ENCODE data around the gene GARS1.

The GARS1 gene, protein sequence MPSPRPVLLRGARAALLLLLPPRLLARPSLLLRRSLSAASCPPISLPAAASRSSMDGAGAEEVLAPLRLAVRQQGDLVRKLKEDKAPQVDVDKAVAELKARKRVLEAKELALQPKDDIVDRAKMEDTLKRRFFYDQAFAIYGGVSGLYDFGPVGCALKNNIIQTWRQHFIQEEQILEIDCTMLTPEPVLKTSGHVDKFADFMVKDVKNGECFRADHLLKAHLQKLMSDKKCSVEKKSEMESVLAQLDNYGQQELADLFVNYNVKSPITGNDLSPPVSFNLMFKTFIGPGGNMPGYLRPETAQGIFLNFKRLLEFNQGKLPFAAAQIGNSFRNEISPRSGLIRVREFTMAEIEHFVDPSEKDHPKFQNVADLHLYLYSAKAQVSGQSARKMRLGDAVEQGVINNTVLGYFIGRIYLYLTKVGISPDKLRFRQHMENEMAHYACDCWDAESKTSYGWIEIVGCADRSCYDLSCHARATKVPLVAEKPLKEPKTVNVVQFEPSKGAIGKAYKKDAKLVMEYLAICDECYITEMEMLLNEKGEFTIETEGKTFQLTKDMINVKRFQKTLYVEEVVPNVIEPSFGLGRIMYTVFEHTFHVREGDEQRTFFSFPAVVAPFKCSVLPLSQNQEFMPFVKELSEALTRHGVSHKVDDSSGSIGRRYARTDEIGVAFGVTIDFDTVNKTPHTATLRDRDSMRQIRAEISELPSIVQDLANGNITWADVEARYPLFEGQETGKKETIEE

DNA sequence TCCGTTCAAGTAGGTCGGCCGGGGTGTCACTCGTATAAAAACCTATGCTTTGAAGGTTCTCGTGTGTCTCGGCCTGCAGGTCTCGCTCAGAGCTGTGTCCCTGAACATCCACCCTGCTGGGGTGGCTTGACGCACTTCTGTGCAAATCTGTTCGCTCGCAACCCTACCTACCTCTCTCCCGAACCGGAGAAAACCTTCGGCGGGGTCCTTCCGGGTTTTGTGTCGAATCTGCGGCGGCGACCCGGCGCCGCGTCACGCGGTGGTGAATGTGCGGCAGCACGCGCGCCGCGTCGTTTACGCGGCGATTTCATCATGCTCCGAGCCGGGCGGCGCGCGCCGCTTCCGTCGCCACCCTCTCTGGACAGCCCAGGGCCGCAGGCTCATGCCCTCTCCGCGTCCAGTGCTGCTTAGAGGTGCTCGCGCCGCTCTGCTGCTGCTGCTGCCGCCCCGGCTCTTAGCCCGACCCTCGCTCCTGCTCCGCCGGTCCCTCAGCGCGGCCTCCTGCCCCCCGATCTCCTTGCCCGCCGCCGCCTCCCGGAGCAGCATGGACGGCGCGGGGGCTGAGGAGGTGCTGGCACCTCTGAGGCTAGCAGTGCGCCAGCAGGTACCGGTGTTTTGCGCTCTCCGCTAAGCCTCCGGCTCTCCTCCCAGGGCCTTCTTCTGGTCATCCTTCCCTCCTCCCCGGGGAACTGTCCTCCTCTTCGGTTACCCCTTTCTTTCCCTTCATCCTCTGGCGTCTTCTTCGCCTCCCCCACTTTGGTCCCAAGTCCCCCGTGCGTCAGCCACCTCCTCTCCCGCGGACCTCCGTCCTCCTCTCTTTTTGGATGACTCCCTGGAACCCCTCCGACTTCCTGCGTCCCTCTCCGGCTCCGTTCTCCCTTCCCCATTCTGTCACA is at the start of gene GARS1:
TSS of gene GARS1 (plus strand) at position 339 of the 896 bp plus-strand sequence. CDS start at position 383, 44 bp downstream.
- FAIRE-seq (peak; percentile 11), DNase-seq (ENCODE audit: insufficient read length, low spot score) (peak; percentile 78)

DNA sequence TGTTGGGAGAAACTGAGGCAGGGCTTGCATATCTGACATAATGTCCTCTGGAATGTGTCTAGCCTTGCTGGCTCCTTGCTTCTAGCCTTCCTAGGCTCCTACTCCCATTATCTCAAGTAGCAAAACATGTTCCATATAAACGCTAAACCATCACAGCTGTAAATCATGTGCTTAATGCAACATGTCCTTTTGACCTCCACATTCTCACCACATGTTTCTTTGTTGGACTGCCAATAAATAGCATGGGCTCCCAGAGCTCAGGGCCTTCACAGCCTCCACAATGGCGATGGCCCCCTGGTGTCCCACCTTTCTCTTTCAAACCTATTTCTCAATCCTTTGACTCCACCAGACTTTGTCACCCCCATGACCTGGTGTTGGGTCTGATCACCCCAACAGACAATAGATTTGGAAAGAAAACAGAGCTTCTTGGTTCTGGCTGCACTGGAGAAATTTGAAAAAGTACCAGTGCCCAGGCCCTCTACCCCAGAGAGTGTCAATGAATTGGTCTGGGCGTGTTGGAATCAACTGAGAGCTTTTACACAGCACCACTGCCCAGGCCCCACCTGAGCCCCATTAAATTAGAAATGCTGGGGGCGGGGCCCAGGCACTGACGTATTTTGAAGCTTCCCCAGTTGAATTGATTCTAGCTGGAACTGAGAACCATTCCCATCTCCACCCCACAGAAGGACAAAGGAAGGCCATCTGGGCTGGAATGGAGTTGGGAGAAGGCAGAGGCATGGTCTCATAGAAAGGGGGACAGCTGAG is 48.7 kb upstream of the GARS1 start:
- FAIRE-seq, result no peak

DNA sequence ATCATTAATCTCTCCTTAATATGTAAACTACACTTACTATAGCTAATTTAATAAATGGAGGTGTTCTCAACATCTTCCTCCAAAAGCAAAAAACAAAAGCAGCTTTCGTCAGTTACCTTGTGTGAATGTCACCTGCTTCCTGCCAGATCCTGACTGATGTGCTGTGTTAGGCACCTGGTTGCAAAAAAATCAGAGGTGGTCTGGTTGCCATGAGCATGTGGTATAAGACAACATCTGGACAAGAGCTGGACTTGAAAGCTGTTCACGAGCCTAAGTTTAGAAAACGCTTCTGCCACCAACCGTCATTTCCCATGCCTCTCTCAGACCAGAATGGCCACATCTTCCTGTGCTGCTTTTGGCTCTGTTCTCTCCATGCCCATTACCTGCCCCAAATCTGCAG is 48.1 kb upstream of the GARS1 start:
- DNase-seq (ENCODE audit: insufficient read length, low spot score), result no peak
- FAIRE-seq, result no peak

More for the DNA sequence above, 48.7 kb upstream of the GARS1 start:
- DNase-seq (ENCODE audit: insufficient read length, low spot score), result no peak

DNA sequence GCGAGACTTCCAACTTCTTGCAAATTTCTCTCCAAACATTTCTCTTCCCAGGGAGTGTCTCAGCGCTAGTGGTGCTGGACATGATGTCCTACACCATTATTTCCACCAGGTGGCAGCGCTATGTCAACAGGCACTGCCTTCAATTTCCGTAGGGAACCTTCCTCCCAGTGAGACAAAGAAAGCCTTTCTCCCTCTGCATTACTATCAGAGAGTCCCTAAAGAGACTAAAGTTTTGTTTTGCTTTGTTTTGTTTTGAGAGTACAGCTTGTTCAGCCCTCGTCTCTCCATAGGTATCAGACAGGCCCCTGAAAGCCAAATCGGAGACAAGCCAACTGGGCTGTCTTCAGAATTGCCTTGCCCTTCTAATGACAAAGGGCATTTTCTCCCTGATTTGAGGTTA is 45.8 kb upstream of the GARS1 start:
- peak; percentile 48 for DNase-seq (ENCODE audit: insufficient read length, low spot score)
- peak; percentile 96 for FAIRE-seq

DNA sequence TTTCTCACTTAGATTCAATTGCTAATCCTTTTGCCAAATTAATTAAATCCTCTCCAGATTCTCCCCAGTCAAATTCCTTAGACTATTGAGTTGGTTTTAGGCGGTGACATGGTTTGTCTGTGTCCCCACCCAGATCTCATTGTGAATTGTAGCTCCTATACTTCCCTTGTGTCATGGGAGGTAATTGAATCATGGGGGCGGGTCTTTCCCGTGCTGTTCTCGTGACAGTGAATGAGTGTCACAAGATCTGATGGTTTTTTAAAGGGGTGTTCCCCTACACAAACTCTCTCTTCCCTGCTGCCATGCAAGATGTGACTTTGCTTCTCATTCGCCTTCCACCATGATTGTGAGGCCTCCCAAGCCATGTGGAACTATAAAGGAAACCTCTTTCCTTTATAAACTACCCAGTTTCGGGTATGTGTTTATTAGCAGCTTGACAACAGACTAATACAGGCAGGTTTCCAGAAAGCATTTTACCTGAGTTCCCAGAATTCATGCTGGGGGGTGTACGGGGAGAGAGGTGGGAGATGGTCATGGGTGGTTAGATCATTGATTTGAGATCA is 44.7 kb upstream of the GARS1 start:
- DNase-seq (ENCODE audit: insufficient read length, low spot score) (no peak), FAIRE-seq (no peak)

DNA sequence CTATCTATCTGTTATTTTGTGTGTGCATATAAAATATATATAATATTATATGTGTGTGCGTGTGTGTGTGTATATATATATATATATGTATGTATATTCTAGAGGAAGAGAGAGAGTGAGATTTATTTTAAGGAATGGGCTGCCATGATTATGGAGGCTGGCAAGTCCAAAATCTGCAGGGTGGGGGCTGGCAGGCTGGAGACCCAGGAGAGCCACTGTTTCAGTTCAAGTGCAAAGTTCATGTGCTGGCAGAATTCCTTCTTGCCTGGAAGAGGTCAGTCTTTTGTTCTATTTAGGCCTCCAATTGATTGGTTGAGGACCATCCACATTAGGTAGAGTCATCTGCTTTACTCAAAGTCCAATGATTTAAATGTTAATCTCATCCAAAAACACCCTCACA is 42.3 kb upstream of the GARS1 start:
- no peak for FAIRE-seq
- no peak for DNase-seq (ENCODE audit: insufficient read length, low spot score)

DNA sequence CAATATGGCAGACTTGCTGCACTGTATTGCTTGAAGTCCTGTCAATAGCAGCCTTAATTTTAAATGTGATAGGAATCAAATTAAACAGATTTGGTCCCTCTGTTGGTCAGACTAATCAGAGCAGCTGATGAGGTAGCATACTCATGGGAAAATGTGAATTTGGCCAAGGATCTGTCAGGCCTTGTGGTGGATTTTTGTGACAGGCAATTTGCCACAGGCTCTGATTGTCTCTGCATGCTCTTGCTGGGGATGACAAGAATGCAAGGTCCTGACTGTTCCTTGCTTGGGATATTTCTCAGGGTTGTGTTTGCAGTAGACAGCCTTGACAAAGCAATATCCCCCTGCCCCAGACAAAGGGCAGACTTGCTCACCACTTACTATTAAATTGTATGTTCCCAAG is 41.5 kb upstream of the GARS1 start:
- no peak for DNase-seq (ENCODE audit: insufficient read length, low spot score)
- no peak for FAIRE-seq

DNA sequence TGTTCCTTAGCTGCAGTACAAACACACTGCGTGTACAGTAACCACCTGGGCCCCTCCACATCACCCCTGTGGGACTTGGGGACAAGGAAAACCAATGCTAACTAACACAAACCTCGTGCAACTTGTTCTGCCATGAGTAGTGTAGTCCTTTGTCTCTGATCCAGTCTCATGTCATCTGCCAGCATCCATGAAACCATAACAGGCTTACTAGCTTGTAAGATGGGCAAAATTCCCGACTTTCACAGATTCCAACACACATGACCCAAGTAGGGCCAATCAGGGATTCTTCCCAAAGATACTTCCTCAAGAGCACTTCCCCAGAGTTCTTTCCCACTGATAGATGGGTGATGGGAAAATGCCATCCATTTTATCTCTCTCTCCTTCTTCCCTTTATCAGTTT is 41.1 kb upstream of the GARS1 start:
- DNase-seq (ENCODE audit: insufficient read length, low spot score) (no peak), FAIRE-seq (no peak)

DNA sequence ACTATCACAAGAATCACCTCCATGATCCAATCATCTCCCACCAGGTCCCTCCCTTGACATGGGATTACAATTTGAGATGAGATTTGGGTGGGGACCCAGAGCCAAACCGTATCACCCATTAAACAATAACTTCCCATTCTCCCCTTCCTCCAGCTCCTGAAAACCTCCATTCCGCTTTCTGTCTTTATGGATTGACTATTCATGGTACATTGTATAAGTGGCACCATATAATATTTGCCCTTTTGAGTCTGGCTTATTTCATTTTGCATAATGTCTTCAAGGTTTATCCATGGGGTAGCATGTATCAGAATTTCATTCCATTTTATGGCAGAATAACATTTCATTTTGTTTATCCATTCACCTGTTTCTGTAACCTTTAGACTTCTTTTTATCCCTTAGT is 39.2 kb upstream of the GARS1 start:
- DNase-seq (ENCODE audit: insufficient read length, low spot score), result no peak
- FAIRE-seq, result no peak

DNA sequence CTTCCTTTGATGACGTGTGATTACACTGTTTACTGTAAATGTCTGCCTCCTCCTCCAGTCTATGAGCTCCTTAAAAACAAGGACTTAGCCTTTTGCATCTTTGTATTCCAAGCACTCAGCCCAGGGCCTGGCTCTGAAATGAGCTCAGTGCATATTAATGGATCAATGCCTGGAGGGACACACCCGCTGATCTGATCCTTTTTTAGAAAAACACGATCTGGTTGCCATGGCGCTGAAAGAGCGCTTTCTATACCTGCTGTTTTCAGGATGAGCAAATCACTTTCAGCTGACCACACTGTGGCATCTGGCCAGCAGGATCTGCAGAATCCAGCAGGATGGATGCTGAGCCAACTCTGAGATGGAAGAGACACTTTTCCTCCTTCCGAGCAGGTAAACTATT is 37.8 kb upstream of the GARS1 start:
- FAIRE-seq, result no peak
- DNase-seq (ENCODE audit: insufficient read length, low spot score), result no peak

DNA sequence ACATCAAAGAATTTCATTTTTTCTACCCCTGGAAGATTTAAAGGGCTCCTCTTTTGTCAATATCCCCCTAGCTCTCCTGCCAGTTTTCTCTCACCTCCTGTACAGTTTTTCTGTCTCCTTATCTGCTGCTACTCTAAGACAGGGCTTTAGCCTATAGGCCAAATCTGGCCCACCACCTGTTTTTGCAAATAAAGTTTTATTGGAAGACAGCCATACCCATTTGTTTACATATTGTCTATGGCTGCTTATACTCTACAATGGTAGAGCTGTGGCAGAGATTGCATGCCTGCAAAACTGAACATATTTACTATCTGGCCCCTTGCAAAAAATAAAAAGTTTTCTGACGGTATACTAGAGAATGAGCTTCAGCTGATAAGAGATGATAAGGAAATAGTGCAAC is 37.4 kb upstream of the GARS1 start:
- no peak for DNase-seq (ENCODE audit: insufficient read length, low spot score)
- FAIRE-seq, result no peak

DNA sequence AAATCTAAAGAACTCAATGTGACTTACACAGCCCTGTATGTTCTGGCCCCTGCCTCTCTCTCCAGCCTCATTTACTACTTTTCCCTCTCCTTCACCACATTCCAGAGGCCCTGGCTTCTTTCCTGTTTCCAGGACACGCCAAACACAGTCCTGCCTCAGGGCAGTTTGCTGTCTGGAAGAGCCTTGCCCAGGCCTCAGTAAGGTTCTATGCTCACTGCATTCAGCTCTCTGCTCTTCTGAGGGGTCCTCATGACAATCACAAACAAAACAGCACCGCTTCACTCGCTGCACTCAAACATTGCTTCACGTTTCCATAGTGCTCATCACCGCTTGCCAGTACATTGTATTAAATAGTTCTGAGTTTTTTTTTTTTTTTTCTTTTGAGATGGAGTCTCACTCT is 35.1 kb upstream of the GARS1 start:
- no peak for FAIRE-seq
- DNase-seq (ENCODE audit: insufficient read length, low spot score), result no peak

DNA sequence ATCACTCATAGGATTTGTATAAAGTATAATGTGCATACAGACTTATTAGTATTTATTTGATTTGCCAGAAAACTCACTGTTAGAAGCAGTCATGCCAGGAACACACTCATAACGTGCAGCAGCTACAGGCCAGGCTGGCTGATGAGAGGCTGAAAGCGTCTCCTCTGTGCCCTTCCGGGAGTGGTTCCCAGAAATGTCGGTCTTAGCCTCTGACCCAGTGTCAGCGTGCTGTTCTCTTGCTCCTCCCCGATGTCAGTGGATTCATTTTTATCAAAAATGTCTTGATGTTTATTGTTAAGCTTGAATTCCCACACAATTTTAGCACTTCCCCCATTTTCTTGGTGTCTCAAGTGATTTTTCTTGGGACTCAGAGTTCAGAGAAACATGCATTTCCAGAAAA is 33.3 kb upstream of the GARS1 start:
- FAIRE-seq, result no peak
- no peak for DNase-seq (ENCODE audit: insufficient read length, low spot score)

DNA sequence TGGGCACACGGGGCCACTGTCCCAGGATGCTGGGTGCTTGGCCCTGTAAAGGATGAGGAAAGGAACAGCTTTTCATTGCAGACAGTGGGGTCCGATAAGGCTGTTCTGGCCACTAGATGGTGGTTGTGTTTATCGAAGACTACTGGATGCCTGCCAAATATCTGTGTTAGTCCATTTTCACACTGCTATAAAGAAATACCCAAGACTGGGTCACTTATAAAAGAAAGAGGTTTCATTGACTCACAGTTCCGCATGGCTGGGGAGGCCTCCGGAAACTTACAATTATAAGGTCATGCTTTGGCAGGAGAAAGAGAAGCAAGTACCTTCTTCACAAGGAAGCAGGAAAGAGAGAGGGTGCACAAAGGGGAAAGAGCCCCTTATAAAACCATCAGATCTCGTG is 32.2 kb upstream of the GARS1 start:
- FAIRE-seq, result no peak
- DNase-seq (ENCODE audit: insufficient read length, low spot score), result no peak

DNA sequence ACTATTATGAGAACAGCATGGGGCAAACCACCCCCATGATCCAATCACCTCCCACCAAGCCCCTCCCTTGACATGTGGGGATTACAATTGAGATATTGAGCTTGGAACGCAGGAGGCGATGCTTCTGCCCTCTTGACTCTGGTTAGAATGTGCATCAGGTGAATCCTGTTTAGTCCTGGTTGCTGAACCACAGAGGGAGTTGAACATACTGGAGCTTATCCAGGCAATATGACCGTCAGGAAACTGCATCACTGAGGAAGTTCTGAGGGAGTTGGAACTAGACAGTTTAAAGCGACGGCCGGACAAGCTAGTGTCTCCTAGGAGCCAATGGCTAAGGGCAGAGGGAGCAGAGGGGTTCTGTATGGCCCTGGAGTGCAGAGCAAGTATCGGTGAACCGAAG is 31.8 kb upstream of the GARS1 start:
- no peak for DNase-seq (ENCODE audit: insufficient read length, low spot score)
- no peak for FAIRE-seq

DNA sequence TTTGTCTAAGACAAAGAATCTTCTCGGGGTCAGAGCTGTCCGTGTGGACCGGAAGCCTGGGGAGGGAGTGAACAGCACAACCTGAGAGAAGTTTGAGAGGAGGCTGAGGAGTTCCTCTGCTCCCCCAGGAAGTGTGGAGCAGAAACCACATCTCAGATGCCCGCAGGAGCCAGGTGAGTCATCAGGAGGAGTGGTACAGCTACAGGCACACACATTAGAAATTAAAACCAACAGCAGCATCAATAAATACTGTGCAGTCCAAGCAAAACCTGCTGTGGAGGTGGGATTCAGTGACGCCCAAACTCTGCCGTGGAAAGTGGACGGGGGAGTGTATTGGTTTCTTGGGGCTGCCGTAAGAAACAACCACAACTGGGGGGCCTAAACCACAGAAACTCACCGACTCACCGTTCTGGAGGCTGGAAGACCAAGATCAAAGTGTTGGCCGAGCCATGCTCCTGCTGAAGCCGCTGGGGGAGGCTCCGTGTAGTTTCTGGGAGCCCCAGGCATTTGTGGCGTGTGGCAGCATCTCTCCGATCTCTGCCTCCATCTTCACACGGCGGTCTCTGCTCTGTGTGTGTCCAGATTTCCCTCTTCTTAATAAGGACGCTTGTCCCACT is 31.2 kb upstream of the GARS1 start:
- FAIRE-seq, result no peak
- DNase-seq (ENCODE audit: insufficient read length, low spot score), result no peak

DNA sequence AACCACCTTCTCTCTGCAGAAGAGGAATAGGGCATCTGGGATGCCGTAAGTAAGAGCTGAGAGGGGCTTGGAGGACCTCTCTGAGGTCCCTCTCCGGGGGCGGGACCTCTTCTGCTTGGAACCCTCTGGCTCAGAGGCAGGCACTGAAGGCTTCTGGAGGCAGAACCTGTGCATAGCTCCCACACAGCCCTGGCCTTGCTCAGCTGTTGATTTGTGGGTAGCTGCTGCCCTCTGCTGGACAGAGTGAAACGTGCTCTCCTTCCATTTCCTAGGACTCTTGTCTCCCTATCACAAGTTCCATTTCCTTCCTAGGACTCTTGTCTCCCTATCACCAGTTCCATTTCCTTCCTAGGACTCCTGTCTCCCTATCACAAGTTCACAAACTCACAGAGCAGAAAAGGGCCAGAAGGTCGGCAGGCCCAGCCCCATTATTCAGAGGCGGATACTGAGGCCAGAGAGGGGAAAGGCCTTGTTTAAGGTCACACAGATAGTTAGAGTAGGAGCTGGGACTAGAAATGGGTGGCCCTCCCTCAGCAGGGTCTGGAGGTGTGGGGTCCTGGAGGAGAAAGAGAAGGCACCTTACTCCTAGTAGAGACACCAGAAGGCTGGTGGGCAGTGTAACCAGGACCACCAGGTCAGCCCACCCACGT is 30.3 kb upstream of the GARS1 start:
- DNase-seq (ENCODE audit: insufficient read length, low spot score), result peak; percentile 65
- peak; percentile 83 for FAIRE-seq

DNA sequence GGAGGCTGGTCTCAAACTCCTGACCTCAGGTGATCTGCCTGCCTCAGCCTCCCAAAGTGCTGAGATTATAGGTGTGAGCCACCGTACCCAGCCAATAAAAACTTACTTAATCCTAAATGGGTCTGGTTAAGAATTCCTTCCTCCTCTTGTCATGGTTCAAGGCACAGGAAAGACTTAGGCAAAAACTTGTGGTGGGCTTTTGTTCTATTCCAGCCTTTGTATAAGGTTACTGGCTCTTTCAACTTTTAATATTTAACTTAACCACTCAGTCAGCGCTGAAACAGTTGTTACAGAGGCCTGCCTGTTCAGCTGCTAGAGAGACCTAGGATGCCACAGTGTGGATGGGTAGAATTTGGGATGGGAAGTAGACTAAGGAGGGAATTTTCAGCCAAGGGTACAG is 28.1 kb upstream of the GARS1 start:
- FAIRE-seq, result no peak
- no peak for DNase-seq (ENCODE audit: insufficient read length, low spot score)

DNA sequence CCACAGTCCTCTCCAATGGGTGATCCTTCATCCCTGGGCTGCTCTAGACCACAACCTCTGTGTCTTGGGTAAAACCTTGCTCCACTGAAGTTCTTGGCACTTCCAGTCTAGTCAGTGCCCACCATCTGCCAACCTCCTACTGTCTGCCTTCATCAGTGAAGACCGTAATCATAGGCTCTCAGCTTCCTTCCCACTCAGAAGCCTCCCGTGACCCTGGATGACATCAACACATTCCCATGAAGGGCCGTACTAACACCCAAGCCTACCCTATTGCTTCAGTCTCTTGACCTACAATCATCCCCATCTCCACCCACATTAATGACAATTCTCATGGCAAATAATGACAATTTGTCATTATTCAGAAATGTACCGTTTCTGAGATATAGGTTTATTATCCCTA is 27.6 kb upstream of the GARS1 start:
- FAIRE-seq (no peak), DNase-seq (ENCODE audit: insufficient read length, low spot score) (no peak)
